ENCODE data around the gene RTN1.

Gene RTN1

DNA sequence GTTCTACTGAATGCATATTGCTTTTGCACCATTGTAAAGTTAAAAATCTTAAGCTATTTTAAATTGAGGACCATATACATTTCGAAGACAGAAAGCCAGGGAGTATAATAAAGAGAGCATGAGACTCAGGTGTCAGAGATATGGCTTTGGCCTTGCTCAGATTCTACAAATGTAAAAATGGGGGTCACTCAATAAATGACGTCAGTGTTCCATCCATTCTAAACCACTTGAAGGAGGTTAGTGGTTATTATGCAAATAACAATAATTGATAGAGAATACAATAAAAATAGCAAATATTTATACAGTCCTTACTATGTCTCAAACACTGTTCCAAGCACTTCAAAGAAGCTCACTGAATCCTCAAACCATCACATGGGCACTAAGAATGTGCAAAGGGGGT lies 20.1 kb downstream of the RTN1 start:
- no peak for DNase-seq (ENCODE audit: insufficient read length, low spot score)
- no peak for FAIRE-seq

DNA sequence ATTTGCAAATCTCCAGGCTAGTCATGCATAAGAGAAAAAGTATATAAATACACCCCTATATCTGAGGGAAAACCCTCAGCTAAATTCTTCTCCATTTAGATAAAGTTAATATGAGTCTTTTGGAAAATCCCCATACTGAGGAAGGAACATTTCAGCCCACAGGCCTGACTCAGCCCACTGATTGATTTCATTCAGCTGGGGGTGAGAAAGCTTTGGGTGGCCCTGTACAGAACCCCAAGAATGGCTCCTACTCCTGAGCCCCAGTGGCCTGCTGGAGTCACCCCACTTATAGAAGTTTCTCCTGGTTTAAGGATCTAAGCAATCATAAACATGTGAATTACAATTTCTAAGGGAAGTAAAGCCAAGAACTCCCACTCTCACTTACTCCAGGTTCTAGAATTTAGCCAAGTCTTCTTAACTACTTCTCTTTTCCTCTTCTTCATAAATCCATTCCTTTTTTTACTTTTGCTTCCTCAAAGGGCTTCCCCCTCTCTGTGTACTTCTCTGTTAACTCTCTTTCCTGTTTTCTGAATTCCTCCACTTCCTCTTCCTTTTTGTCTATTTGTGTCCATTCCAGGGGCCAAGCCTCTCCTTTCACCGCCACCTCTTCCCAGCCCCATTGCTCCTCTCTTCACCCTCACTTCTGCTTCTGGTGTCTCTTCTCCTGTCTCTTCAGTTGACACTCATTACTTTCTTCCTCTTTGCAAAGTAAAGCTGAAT lies 21.0 kb downstream of the RTN1 start:
- DNase-seq (ENCODE audit: insufficient read length, low spot score) (no peak), FAIRE-seq (no peak)

DNA sequence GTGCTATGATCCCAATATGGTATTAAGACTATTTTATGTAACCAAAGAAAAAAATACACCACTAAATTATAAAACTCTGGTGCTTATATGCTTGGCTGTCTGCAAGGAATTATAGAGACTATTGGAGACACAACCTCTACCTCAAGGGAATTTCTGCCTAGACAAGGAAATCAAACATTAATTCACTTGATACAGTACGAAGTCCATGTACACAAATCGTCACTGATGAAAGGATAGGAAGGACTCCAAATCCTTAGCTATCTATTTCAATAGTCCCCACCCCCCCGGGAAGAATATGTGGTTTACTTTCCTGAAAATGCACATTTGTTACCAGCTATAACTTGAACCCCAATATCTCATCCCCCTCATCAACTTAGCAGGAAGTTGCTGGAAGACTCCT lies 21.9 kb downstream of the RTN1 start:
- DNase-seq (ENCODE audit: insufficient read length, low spot score) (no peak), FAIRE-seq (no peak)

DNA sequence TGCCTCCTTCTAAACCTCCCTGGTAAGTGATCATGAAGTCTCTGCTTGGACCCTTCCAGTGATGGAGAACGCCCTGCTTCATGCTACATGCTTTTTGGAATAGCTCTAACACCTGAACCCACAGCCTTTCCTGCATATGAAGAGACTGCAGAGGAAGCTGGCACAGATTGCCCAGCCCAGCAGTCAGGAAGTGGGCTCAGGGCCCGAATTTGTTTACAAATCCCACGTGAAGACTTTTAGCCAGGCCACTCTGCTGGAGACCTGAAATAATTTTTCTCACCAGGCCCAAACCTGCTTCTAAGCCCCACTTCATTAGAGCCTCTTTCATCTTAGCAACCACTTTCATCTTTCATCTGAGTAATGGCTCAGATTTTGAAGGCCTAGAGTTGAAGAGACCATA lies 22.9 kb downstream of the RTN1 start:
- DNase-seq (ENCODE audit: insufficient read length, low spot score) (no peak), FAIRE-seq (no peak)

DNA sequence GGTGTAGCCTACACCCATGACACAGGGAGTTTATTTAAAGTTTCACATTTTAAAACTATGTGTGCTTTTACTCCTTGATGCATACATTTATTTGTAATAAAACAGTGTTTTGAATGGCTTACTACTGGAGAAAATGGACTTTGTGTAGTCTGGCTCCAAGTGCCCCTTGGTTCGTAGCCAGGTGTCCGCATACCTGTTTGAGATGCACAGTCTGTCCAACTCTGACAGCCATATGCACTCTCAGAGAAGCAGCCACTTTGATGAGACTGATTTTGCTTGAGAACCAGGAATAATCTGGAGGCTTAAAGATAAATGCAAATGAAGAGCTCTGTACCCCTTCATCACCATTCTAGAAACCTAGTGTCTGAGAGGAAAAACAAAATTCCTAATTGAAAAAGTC lies 24.0 kb downstream of the RTN1 start:
- DNase-seq (ENCODE audit: insufficient read length, low spot score) (no peak), FAIRE-seq (no peak)

DNA sequence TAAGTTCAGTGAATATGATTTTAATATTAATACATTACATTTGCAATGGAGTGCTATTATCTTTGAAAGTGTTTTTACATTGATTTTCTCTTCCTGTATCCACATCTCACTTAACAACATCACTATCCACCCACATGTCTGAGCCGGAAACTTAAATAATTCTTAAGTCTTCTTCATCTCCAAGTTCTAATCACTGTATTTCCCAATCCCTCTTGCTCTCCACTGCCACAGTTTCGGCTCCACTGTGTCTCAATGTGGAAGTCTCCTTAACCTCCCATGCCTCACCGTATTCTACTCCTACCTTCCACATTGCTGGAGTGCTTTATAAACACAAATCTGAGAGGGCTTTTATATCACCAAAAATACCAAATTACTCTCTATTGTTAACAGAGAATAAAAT lies 25.3 kb downstream of the RTN1 start:
- FAIRE-seq (no peak), DNase-seq (ENCODE audit: insufficient read length, low spot score) (no peak)

DNA sequence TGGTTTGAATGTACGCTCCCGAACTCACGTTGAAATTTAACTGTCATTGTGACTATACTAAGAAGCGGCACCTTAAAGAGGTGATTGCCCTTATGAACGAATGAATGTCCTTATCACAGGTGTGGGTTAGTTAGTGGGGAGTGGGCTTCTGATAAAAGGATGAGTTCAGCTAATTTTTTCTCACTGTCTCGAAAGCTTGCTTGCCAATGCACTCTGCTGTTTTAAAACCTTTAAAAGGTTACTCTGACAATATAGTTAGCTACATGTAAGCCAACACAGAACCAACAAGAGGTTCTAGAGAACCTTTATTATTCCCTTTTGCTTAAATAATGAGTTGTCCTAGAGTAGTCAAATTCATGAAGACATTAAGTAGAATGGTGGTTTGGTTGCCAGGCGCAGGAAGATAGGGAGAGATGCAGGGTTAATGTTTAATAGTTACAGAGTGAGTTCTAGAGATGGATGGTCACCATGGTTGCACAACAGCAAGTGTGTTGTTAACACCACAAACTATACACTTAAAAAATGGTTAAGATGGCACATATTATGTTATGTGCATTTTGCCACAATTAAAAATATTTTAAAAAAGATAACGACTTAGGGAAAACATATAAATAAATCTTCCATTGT lies 26.3 kb downstream of the RTN1 start:
- no peak for FAIRE-seq
- no peak for DNase-seq (ENCODE audit: insufficient read length, low spot score)

DNA sequence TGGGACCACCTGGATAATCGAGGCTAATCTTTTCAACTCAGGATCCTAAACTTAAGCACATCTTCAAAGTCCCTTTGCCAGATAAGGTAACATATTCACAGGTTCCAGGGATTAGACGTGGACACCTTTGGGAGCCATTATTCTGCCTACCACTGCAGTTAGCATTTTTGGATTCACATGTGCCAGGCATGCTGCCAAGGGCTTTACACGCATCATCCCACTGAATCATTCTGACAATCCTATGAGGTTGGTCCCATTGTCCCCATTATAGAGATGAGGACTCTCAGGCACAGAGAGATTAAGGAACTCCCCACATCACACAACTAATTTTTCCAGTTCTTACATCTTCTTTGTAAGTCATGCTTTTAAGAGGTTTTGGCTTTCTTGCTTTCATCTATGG lies 34.5 kb downstream of the RTN1 start:
- no peak for FAIRE-seq

DNA sequence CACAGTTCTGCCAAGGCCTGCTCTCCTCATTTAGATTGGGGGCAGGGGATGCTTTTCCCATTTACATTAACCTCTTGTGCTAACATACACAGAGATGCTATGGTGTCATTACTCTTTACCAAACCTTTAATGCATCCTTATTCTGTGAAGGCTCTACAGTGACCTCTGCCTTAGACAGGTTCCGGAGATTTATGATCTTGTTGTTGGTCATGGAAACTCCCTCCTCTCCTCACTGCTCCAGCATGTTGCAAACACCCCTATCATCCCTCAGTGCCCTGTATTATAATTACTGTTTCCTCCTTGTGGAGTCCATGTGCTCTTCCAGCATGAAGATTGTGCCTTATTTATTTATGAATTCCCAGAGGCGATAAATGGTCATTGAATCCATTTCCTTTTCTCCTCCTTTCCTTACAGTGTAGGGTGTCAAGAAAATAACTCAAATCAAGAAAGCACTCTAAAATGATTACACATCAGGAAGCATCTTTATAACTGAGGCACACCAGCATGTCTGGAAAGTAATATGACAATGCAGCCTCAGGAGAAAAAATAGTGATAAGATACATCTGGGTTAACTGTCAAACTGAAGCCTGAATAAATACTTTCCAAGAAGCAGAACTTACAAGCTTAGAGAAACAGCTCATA lies 37.8 kb downstream of the RTN1 start:
- FAIRE-seq (no peak), DNase-seq (ENCODE audit: insufficient read length, low spot score) (no peak)

More for the DNA sequence above, 34.5 kb downstream of the RTN1 start:
- no peak for DNase-seq (ENCODE audit: insufficient read length, low spot score)

DNA sequence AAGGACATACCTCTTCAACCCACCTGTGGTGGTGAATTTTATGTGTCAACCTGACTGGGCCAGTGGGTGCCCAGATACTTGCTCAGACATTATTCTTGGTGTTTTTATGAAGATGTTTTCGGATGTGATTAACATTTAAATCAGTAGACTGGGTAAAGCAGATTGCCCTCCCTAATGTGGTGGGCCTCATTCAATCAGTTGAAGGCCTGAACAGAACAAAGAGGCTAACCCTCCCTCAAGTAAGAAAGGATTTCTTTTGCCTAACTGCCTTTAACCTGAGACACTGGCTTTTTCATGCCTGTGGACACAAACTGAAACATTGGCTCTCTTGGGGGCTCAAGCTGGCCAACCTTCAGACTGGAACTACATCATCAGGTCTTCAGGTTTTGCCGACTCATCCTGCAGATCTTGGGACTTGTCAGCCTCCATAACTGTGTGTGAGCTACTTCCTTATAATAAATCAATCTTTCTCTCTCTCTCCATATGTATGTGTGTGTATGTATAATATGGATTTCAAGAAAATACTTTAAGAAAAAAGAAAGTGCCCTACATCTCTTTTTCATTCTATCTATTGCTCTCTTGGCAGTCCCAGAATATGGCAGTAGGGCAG lies 39.4 kb downstream of the RTN1 start:
- DNase-seq (ENCODE audit: insufficient read length, low spot score) (no peak), FAIRE-seq (no peak)

DNA sequence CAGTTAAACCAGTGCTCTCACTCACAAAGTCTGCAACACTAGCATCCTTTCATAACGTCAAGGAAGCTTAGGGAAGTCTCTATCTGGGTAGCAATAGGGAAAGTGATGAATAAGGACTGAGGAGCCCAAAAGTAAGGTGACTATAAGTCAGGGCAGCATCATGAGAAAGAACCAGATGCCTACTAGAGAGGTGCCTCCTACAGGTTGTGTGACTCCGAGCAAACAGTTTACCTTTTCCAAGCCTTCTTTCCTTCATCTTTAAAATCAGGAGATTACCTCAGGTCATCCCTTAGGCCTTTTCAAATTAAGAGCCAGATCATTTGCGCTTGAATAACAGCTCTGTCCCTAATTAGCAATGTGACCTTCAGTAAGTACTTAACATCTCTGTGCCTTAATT lies 40.2 kb downstream of the RTN1 start:
- FAIRE-seq (no peak), DNase-seq (ENCODE audit: insufficient read length, low spot score) (no peak)

DNA sequence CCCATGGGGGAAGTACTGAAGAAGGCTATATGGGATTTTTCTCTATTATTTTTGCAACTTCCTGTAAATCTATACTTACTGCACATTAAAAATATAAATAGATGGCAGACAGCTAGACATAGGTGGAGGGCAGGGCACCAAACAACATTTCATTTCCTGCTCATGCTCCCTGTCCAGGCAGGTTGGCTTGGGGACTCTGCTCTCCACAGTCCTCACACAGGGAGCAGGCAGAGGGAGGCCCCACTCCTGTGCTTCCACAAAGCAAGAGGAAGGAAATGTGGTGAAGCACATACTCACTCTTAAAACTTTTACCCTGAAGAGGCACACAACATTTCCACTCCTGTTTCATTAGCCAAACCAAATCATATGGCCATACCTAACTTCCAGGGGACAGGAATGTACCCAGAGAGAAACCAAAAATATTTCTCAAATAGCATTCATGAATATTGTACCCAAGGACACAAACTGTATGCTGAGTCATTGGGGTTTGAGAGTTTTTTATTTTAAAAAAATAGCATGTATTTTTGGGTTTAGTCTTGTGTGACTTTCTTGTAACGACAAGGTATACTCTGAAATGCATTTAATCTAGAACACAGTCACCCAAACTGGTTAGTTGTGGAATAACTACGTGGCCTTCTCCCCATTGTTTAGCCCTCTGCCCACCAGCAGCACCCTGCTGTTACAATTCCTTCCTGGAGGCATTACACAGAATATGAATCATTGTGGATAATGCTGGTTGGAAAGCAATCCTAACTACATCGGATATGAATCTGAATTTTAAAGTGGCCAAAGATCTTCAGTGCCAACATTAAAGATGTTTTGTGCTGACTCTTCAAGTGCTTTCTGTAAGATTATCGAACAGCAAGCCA lies 40.9 kb downstream of the RTN1 start:
- DNase-seq (ENCODE audit: insufficient read length, low spot score) (no peak), FAIRE-seq (no peak)

DNA sequence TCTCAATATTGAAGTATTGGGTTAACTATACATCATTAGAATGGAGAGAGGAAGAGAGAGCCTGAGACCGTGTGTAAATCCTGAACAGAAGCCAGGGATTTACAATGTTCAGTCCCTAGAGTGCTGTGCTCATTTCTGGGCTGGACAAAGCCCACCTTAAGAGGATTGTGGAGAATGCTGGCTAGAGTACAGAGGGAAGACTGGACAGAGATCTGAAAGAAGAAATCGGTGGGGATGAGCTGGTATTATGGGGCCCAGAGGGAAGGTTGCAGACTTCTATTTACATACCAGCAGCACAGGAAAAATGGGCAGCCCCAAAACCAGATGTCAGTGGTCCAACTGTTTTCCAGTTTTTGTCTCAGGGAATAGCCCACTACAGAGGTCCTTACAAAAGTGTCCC lies 42.3 kb downstream of the RTN1 start:
- FAIRE-seq: no peak

DNA sequence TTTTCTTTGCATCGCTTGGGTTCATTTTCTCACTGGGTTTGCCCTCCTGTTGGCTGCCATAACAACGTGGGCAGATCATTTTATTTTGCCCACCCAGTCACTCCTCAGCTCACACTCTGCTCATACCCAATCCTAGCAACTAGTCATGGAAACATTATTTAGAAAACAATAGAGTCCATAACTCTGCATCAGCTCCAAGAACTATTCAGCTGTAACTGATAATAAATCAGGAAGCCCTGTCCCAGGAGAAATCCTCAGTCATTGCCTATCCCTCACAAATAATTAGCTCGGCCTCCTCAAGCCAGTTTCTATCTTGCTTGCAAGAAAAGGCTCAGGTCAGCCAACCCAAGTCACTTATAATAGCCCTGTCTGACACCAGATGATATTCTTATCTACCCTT lies 43.2 kb downstream of the RTN1 start:
- DNase-seq (ENCODE audit: insufficient read length, low spot score): no peak
- no peak for FAIRE-seq

More for the DNA sequence above, 42.3 kb downstream of the RTN1 start:
- no peak for DNase-seq (ENCODE audit: insufficient read length, low spot score)

DNA sequence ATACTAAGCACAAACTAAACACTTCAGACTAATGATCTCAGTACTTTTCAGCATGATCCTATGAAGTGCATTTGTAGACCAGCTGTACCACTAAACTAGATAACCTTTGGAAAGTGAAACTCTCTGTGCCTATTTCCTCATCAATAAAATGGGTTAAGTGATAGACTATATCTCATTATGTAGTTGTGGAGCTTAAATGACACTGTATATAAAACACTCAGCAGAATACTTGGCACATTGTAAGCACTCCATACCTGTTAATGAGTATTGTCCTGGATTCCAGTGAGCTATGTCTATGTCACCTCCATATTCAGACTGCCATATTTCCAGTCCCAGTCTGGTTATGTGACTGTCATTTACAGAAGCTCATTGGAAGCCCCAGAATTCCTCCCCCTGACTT lies 44.4 kb downstream of the RTN1 start:
- DNase-seq (ENCODE audit: insufficient read length, low spot score) (no peak), FAIRE-seq (no peak)

DNA sequence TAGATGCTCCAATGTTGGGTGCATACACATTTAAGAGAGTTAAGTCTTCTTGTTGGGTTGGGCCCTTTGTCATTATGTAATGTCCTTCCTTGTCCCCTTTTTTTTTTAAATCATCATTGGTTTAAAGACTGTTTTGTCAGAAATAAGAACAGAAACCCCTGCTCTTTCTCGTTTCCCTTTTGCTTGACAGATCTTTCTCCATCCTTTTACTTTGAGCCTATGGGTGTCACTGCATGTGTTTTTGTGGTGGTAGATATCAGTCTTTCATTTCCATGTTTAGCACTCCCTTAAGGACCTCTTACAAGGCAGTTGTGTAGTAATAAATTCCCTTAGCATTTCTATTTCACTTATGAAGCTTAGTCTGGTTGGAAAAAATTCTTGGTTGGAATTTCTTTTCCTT lies 47.4 kb downstream of the RTN1 start:
- FAIRE-seq: no peak
- DNase-seq (ENCODE audit: insufficient read length, low spot score): no peak

DNA sequence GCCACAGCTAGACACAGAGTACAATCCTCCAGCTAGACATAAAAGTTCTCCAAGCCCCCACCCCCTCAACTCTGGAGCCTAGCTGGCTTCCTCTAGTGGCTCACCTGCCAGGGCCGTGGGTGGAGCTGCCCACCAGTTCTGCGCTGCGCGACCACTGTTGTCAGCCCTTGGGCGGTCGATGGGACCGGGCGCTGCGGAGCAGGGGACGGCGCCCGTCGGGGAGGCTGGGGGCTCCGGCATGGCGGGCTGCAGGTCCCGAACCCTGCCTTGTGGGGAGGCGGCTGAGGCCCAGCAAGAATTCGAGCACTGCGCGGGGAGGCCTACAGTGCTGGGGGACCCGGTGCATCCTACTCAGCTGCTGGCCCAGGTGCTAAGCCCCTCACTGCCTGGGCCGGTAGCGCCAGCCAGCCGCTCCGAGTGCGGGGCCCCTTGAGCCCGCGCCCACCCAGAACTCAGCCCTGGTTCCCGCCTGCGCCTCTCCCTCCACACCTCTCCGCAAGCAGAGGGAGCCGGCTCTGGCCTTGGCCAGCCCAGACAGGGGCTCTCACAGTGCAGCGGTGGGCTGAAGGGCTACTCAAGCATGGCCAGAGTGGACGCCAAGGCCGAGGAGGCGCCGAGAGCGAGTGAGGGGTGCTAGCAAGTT lies 51.0 kb downstream of the RTN1 start:
- FAIRE-seq: no peak
- no peak for DNase-seq (ENCODE audit: insufficient read length, low spot score)

DNA sequence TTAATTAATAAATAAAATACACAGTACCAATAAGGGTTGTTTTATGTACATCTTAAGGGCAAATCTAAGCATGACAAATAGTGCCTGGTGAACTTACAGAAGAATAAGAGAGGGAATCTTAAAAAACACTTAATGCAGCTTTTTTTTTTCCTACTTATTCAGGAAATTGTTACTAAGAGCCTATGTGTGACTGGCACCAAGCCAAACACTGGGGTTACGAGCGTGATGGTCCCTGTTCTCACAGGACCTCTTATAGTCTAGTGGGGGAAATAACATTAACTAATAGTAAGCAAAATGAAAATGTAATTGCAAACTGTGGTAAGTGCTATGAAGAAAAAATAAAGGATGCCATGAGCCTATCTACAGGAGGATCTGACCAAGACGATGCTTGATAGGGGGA lies 53.6 kb downstream of the RTN1 start:
- DNase-seq (ENCODE audit: insufficient read length, low spot score) (no peak), FAIRE-seq (no peak)

DNA sequence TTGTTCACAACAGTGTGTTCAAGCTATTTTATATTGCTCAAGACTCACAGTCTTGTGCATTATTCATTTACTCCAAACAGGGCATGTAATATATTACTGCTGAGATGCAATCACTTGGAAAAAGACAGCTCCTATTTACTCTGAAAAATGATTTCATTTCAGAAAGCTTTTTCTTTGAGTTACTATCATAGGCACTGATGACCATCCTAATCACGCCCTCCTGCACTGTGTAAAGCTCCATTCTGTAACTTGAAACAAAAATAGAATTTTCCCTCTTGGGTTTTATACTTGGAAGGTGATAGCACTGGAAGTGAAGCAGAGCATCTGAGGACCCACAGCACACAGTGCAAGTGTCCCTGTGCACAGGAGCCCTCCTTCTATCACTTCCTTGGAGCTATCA lies 55.6 kb downstream of the RTN1 start:
- FAIRE-seq (no peak), DNase-seq (ENCODE audit: insufficient read length, low spot score) (no peak)

DNA sequence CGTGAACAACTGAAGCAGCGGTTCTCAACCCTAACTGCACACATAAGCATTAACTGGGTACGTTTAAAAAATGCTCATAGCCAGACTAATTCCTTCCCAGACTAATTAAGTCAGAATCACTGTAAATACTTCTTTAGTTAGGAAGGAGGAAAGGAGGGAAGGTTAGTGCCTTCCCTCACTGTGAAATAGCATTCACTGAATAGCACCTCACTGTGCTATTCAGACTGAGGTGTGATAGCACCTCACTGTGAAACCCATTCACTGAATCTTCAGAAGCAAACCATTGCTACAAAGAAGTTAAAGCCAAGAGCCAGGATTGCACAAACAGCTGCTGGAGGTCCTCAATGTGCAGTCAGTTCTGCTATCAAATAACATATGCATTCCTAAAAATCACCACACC lies 58.8 kb downstream of the RTN1 start:
- FAIRE-seq (no peak), DNase-seq (ENCODE audit: insufficient read length, low spot score) (no peak)

All from GM19239 (cell line).